Adrenal gland (tissue), 12 donors: Measurements from ENCODE around the gene SKOR1. TPM values are rescaled to one million over a fixed set of nuclear protein-coding genes. Genes with fewer than 3 reads are reported as not detected.

Source experiments
- DNase-seq, 7 donors: peaks; one replicate each; pipeline ENCODE4 v3.0.0-alpha.2; 2019 to 2020
- H3K27ac ChIP-seq, 5 donors: fragments of 200-600 bp; sonication (generic) in 4 of 5; 1 replicate in 3 of 5; 2 replicates in 2 of 5; pipeline versions ENCODE4 v1.5.1 to v1.8.0; 2016 to 2020; ENCODE audit warnings: mild to moderate bottlenecking in 1 of 5
- H3K27me3 ChIP-seq: fragments of 200-600 bp; 2 replicates; pipeline ENCODE4 v1.8.0; 2021
- H3K36me3 ChIP-seq, 2 donors: fragments of 200-600 bp; replicated peaks in 1 of 2; 1 replicate in 1 of 2; 2 replicates in 1 of 2; pipeline versions ENCODE4 v1.5.1 to v1.8.0; 2018 to 2022
- H3K4me1 ChIP-seq, 2 donors: fragments of 200-600 bp; replicated peaks in 1 of 2; 1 replicate in 1 of 2; 2 replicates in 1 of 2; pipeline versions ENCODE4 v1.5.1 to v1.8.0; 2018 to 2021
- H3K4me3 ChIP-seq, 4 donors: fragments of 200-600 bp; sonication (generic) in 3 of 4; one replicate each; pipeline ENCODE4 v1.5.1; 2016 to 2018
- H3K9me3 ChIP-seq, 3 donors: fragments of 200-600 bp; sonication (generic) in 1 of 3; replicated peaks in 1 of 3; 1 replicate in 2 of 3; 2 replicates in 1 of 3; pipeline versions ENCODE4 v1.5.1 to v1.8.0; 2016 to 2021
- POLR2A ChIP-seq, 2 donors: fragments of 450-650 bp; IDR thresholded peaks; one replicate each; pipeline ENCODE4 v1.6.1; 2017; ENCODE audit warnings: antibody characterized with exemption in 2 of 2, mild to moderate bottlenecking in 2 of 2, moderate library complexity in 1 of 2
- WGBS, 4 donors: extraction: QIAGEN DNeasy Blood & Tissue Kit in 2 of 4; methylation state at CpG; one replicate each; pipeline versions ENCODE4 v1.1.5 to v1.1.7; 2013 to 2017; 5-methylcytosine and 5-hydroxymethylcytosine counted together
- intact Hi-C, 2 donors: fragments of 100-400 bp; cut with DNase I; formaldehyde crosslinking; loops; one replicate each; pipeline versions ENCODE4 v1.14.1 to v1.15.0; 2022 to 2023
- polyA plus RNA-seq, 3 donors: library from polyadenylated mRNA; stranded (reverse); fragments of 200-250 nt in 2 of 3; fragments of 350-450 nt in 1 of 3; fragmentation: Illumina TruSeq in 1 of 3; extraction: RNeasy Lipid Tissue Mini Kit (QIAGEN cat#74804) in 1 of 3; gene quantifications; one replicate each; pipeline ENCODE4 v1.2.3, GENCODE V29; 2013 to 2014
- total RNA-seq, 9 donors: library from RNA; depleted of rRNA in 4 of 9; stranded (reverse); fragments of >200 nt in 4 of 9; fragments of 120-200 nt in 1 of 9; fragmentation: NEBNext Ultra II Directional in 1 of 9; extraction: Animal tissue kit (Norgen Biotek cat#: 25700) in 1 of 9; gene quantifications; one replicate each; pipeline versions ENCODE4 v1.1.0 to v1.2.4, GENCODE V29; 2013 to 2023
- TF ChIP-seq, protein P1 (sequence below), 6 experiments: fragments of 450-650 bp in 4 of 6; fragments of 200-600 bp in 2 of 6; sonication (generic) in 1 of 6; IDR thresholded peaks; 1 replicate in 5 of 6; 2 replicates in 1 of 6; pipeline versions ENCODE4 v1.5.1 to v1.8.0; 2016 to 2021; ENCODE audit warnings: antibody characterized with exemption in 6 of 6, mild to moderate bottlenecking in 2 of 6, moderate library complexity in 1 of 6
- donor health status: healthy with polysubstance abuse.
- donor health status: Bipolar disorder and iron deficiency.
- donor health status: DM: yes; HTN: yes; CAD: no.
- donor health status: DM: no; HTN: no; CAD: no.
- donor health status: DM: no; HTN: no; CAD: no.
- donor health status: DM: yes; HTN: yes; CAD: no.

SKOR1 gene
- total and polyA plus RNA-seq, 12 donors, result 0.17 to 1.3 (median 0.53) TPM; not detected in 1

DNA sequence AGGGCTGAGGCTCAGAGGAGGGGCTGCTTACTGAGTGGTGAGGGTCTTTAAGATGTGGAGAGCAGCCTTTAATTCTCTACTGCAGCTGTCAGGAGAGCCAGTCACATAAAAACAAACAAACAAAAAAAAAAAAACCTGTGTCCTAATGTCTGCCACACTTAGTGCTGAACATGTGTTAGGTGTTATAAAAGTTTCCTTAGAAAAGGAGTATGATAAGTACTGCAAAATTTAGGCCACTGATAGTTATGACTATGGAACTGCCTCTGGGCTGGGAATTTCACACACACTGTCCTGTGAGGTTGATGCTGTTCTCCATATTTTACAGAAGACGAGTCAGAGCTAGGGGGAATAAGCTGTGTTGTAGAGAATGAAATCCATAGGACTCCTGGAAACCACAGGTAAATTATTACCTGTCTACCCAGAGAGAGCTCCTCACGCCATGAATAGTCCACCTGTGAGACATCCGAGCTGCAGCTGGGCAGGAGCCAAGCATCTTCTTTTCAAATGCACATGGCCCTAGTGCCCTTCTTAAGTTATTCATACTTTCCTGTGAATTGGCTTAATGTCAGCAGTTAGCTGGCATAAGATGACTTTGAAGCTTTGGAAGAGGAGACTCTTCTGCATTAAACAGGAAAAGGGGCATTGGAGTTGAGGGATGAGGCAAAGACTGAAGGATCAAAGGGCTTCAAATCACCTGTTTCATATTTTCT is 34.5 kb upstream of the SKOR1 start:
- intact Hi-C loops, result no loop called here
- H3K27ac ChIP-seq, result no peak overlapping the region
- TF ChIP-seq, protein P1, sequence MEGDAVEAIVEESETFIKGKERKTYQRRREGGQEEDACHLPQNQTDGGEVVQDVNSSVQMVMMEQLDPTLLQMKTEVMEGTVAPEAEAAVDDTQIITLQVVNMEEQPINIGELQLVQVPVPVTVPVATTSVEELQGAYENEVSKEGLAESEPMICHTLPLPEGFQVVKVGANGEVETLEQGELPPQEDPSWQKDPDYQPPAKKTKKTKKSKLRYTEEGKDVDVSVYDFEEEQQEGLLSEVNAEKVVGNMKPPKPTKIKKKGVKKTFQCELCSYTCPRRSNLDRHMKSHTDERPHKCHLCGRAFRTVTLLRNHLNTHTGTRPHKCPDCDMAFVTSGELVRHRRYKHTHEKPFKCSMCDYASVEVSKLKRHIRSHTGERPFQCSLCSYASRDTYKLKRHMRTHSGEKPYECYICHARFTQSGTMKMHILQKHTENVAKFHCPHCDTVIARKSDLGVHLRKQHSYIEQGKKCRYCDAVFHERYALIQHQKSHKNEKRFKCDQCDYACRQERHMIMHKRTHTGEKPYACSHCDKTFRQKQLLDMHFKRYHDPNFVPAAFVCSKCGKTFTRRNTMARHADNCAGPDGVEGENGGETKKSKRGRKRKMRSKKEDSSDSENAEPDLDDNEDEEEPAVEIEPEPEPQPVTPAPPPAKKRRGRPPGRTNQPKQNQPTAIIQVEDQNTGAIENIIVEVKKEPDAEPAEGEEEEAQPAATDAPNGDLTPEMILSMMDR (IDR thresholded peaks at IDR 0.05), result no peak
- no peak for TF ChIP-seq POLR2A (IDR thresholded peaks at IDR 0.05)

DNA sequence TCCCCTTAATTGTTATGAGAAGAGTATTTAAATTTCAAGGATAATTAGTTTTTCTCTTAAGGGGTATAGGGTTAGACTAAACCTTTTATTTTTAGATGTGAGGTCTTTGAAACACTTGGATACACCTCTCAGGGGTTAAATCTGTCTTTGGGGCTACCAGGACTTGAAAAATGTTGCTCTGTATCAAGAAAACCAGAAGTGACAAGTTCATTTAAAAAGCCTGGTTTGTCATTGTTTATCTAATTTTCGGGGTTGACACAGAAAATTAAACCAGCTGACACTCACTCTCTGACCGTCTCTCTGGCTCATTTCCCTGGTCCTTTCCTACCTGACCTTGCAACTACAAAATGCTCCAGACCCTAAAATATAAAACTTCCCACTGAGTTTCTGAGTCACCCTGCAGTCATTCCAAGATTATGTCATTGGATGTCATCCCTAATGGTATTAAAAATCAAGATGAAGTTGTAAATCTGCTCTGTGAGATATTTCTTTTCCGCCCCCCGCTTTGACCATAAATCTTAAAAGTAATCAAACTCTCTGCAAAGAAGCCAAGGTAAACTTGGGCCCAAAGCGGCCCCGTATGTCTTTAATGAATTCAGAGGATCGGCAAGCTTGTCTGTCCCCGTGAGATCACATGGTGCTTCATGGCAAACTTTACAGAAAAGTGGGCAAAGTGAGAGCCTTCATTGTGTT is 32.9 kb upstream of the SKOR1 start:
- Histone ChIP-seq H3K4me1 (peaks cover 0 to 11% of the 10 kb centered on the region in 2 donors), H3K36me3 (no peaks in the 10 kb centered on the region), H3K4me3 (no peak overlapping the region), H3K27ac (no peak overlapping the region), H3K9me3 (no peaks in the 10 kb centered on the region), H3K27me3 (no peaks in the 10 kb centered on the region)
- 37 to 45% (median 45%) methylated on average over 8 of the region's 8 CpGs for WGBS, 4 donors
- peak in 2 of 7 donors; percentile 36 to 40 for DNase-seq
- TF ChIP-seq, protein P1 (IDR thresholded peaks at IDR 0.05), result no peak
- intact Hi-C loops, result no loop called here

More for the DNA sequence above, 34.5 kb upstream of the SKOR1 start:
- H3K4me1 ChIP-seq, result peaks cover 0 to 11% of the 10 kb centered on the region in 2 donors
- no peak for DNase-seq
- WGBS, 4 donors, result 94 to 100% (median 96%) methylated on average over 3 of the region's 3 CpGs
- H3K4me3 ChIP-seq, result no peak overlapping the region
- no peaks in the 10 kb centered on the region for H3K9me3 ChIP-seq
- no peaks in the 10 kb centered on the region for H3K36me3 ChIP-seq
- no peaks in the 10 kb centered on the region for H3K27me3 ChIP-seq

DNA sequence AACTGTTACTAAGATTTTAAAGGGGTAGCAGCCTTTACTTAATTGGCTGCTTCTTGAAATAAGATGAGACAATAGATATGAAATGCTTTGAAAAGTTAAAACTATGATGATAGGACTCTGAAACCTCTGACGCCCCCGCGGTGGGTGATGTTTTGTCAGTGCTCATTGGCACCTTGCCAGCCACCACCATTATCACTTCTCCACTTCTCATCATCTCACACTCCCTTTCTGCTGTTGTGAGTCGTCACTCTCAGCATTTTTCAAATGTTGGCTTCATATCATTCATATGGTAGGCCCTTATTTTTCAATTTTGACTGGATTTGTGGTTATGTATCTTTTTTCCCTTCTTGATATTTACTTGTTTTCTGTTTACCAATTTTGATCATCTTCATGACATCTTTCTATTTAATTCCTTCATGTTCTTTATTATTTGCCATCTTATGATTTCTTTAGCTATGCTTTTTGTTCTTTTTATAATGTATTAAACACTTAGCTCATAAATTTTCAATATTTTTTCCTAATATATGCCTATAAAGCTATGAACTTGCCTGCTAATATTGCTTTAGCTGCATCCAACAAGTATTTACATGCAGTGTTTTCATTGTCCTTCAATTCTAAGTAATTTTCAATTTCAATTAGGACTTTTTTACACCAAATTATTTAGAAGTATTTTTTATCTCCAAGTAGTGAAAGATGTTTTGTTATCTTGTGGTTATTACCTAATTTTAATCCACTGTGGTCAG is 30.3 kb upstream of the SKOR1 start:
- intact Hi-C loops, result no loop called here
- 89 to 99% (median 93%) methylated on average over 4 of the region's 4 CpGs for WGBS, 4 donors
- peaks cover 0 to 11% of the 10 kb centered on the region in 2 donors for H3K4me1 ChIP-seq
- H3K36me3 ChIP-seq, result no peaks in the 10 kb centered on the region
- no peak overlapping the region for H3K4me3 ChIP-seq
- no peak overlapping the region for H3K27ac ChIP-seq
- TF ChIP-seq, protein P1 (IDR thresholded peaks at IDR 0.05), result no peak
- no peak for TF ChIP-seq POLR2A (IDR thresholded peaks at IDR 0.05)
- no peaks in the 10 kb centered on the region for H3K27me3 ChIP-seq
- DNase-seq, result no peak
- H3K9me3 ChIP-seq, result no peaks in the 10 kb centered on the region
